Measurements from ENCODE around the gene CORO2B. TPM values are rescaled to one million over a fixed set of nuclear protein-coding genes. Genes with fewer than 3 reads are reported as not detected.
A peak's percentile ranks its signal among the peaks of the same experiment; 100 is the strongest.

Gene CORO2B
- total RNA-seq, 4 donors from 2014 or later, result 4.7 to 18.8 (median 13.7) TPM

GRCh38 chr15:68609629-68610028, 30.8 kb downstream of the CORO2B start:
- ATAC-seq (ENCODE audit: low FRiP score), result peak; percentile 69
- no peak for TF ChIP-seq CTCF (IDR thresholded peaks at IDR 0.05)
- DNase-seq (ENCODE audit: low spot score), result peak; percentile 50

GRCh38 chr15:68610825-68611224, 32.0 kb downstream of the CORO2B start:
- ATAC-seq (ENCODE audit: low FRiP score), result no peak
- DNase-seq (ENCODE audit: low spot score), result no peak
- TF ChIP-seq CTCF (IDR thresholded peaks at IDR 0.05), result no peak

- no peak for TF ChIP-seq CTCF (IDR thresholded peaks at IDR 0.05)
- no peak for ATAC-seq (ENCODE audit: low FRiP score)
- no peak for DNase-seq (ENCODE audit: low spot score)
Measured at GRCh38 chr15:68612503-68612902, 33.7 kb downstream of the CORO2B start.

- ATAC-seq (ENCODE audit: low FRiP score) (no peak), DNase-seq (ENCODE audit: low spot score) (no peak)
- no peak for TF ChIP-seq CTCF (IDR thresholded peaks at IDR 0.05)
Measured at GRCh38 chr15:68612979-68613740, 34.4 kb downstream of the CORO2B start.

- no peak for TF ChIP-seq CTCF (IDR thresholded peaks at IDR 0.05)
- ATAC-seq (ENCODE audit: low FRiP score) (no peak), DNase-seq (ENCODE audit: low spot score) (no peak)
Measured at GRCh38 chr15:68614286-68615035, 35.7 kb downstream of the CORO2B start.

- TF ChIP-seq CTCF (IDR thresholded peaks at IDR 0.05), result no peak
- no peak for DNase-seq (ENCODE audit: low spot score)
- no peak for ATAC-seq (ENCODE audit: low FRiP score)
Measured at GRCh38 chr15:68615301-68615700, 36.5 kb downstream of the CORO2B start.
